HCT116 (cell line): Measurements from ENCODE around the gene DENND4A. TPM values are rescaled to one million over a fixed set of nuclear protein-coding genes. Genes with fewer than 3 reads are reported as not detected.

Experiments used
- ATAC-seq: fragments of 200-7000 bp; cut with Tn5 transposase; 2 replicates; pipeline ENCODE4 v1.9.1; 2020; ENCODE audit warnings: mild to moderate bottlenecking, moderate library complexity
- BruUV-seq: library from RNA; stranded (reverse); fragments of 400-500 nt; replicated peaks from 2 replicates; lab custom pipeline; 2021; lab: Mats Ljungman, UMichigan
- CTCF ChIA-PET: fragments of 300-600 bp; sonication (Branson Sonifier 250); formaldehyde crosslinking; loops from one replicate; lab custom pipeline; 2021; ENCODE audit warnings: antibody characterized with exemption; lab: Charles Lee
- POLR2A ChIA-PET: fragments of 300-600, 350-600 bp; sonication (Branson Sonifier 250); formaldehyde crosslinking; loops from one replicate; lab custom pipeline; 2021; ENCODE audit warnings: antibody characterized with exemption; lab: Charles Lee
- RAD21 ChIA-PET, 2 experiments: fragments of 300-600 bp; sonication (Branson Sonifier 250); formaldehyde crosslinking; loops; one replicate each; lab custom pipeline; 2023; ENCODE audit warnings: low total read pairs in 2 of 2; ENCODE audit not compliant: uncharacterized antibody in 2 of 2, unreplicated experiment in 2 of 2, low non-redundant PET in 1 of 2; lab: Charles Lee
- DNase-seq: peaks from one replicate; pipeline ENCODE4 v3.0.0-alpha.2; 2010; ENCODE audit warnings: low read depth, low spot score
- H2AFZ ChIP-seq: fragments of 200-600 bp; shearing (Covaris generic), sonication (generic); 2 replicates; pipeline ENCODE4 v1.6.1; 2017; ENCODE audit warnings: low read depth, mixed run types, mixed read lengths, antibody characterized with exemption, low read length; ENCODE audit not compliant: poor library complexity, severe bottlenecking
- H3K27ac ChIP-seq: 2 replicates; pipeline ENCODE4 v1.5.1; 2012; ENCODE audit warnings: low read depth, low read length
- H3K27me3 ChIP-seq: fragments of 200-600 bp; sonication (generic); 2 replicates; pipeline ENCODE4 v1.6.1; 2016; ENCODE audit warnings: mixed run types, low read length, mixed read lengths; ENCODE audit not compliant: insufficient read depth
- H3K36me3 ChIP-seq, 2 experiments: fragments of 200-500 bp in 1 of 2; fragments of 200-600 bp in 1 of 2; sonication (Bioruptor generic) in 1 of 2; sonication (generic) in 1 of 2; 2 replicates each; pipeline versions ENCODE4 v1.5.1 to v1.6.1; 2014 to 2016; ENCODE audit warnings: low read length in 2 of 2, inconsistent platforms in 1 of 2, mixed read lengths in 1 of 2, mixed run types in 1 of 2; ENCODE audit not compliant: insufficient read depth in 2 of 2, control insufficient read depth in 1 of 2
- H3K4me1 ChIP-seq, 2 experiments: fragments of 200-600 bp in 1 of 2; sonication (generic) in 1 of 2; 2 replicates each; pipeline versions ENCODE4 v1.5.1 to v1.6.1; 2012 to 2017; ENCODE audit warnings: low read length in 2 of 2, inconsistent platforms in 1 of 2, mild to moderate bottlenecking in 1 of 2, mixed read lengths in 1 of 2, mixed run types in 1 of 2, moderate library complexity in 1 of 2; ENCODE audit not compliant: insufficient read depth in 2 of 2, control insufficient read depth in 1 of 2
- H3K4me2 ChIP-seq: fragments of 200-600 bp; sonication (generic); 2 replicates; pipeline ENCODE4 v1.6.1; 2017; ENCODE audit warnings: mixed run types, low read length, mixed read lengths
- H3K4me3 ChIP-seq, 2 experiments: fragments of 200-600 bp in 1 of 2; sonication (generic) in 1 of 2; replicated peaks in 1 of 2; 2 replicates each; pipeline ENCODE4 v1.5.1; 2011 to 2016; ENCODE audit warnings: low read length in 2 of 2, control low read depth in 1 of 2, low read depth in 1 of 2, mild to moderate bottlenecking in 1 of 2, mixed read lengths in 1 of 2, mixed run types in 1 of 2
- H3K79me2 ChIP-seq: fragments of 200-600 bp; sonication (generic); 2 replicates; pipeline ENCODE4 v1.6.1; 2017; ENCODE audit warnings: mild to moderate bottlenecking, mixed run types, low read length, moderate library complexity, mixed read lengths; ENCODE audit not compliant: insufficient read depth
- H3K9ac ChIP-seq: fragments of 200-600 bp; sonication (generic); 2 replicates; pipeline ENCODE4 v1.6.1; 2016; ENCODE audit warnings: low read length, mixed read lengths
- H3K9me2 ChIP-seq: fragments of 200-600 bp; sonication (generic), shearing (Covaris generic); 2 replicates; pipeline ENCODE4 v1.6.1; 2017; ENCODE audit warnings: mixed run types, mild to moderate bottlenecking, moderate library complexity; ENCODE audit not compliant: insufficient read depth
- H3K9me3 ChIP-seq, 2 experiments: fragments of 200-500 bp in 1 of 2; fragments of 200-600 bp in 1 of 2; sonication (Bioruptor generic) in 1 of 2; sonication (generic) in 1 of 2; 2 replicates each; pipeline ENCODE4 v1.6.1; 2014 to 2017; ENCODE audit warnings: low read length in 2 of 2, mixed read lengths in 2 of 2, inconsistent platforms in 1 of 2, low read depth in 1 of 2, mild to moderate bottlenecking in 1 of 2, mixed run types in 1 of 2, moderate library complexity in 1 of 2; ENCODE audit not compliant: control insufficient read depth in 1 of 2, insufficient read depth in 1 of 2
- H4K20me1 ChIP-seq: fragments of 200-600 bp; sonication (generic), shearing (Covaris generic); 2 replicates; pipeline ENCODE4 v1.6.1; 2017; ENCODE audit warnings: mixed run types, mild to moderate bottlenecking, moderate library complexity; ENCODE audit not compliant: insufficient read depth
- CEBPB ChIP-seq: IDR thresholded peaks from 2 replicates; pipeline ENCODE4 v1.6.1; 2012; ENCODE audit warnings: low read depth
- EGR1 ChIP-seq: IDR thresholded peaks from 2 replicates; pipeline ENCODE4 v1.6.1; 2012; ENCODE audit warnings: low read depth
- ELF1 ChIP-seq: IDR thresholded peaks from 2 replicates; pipeline ENCODE4 v1.6.1; 2012; ENCODE audit warnings: low read depth, borderline replicate concordance
- EZH2 ChIP-seq: fragments of 200-600 bp; sonication (generic); IDR thresholded peaks from 2 replicates; pipeline ENCODE4 v1.6.1; 2017; ENCODE audit warnings: antibody characterized with exemption, mixed run types
- EZH2phosphoT487 ChIP-seq: fragments of 200-600 bp; IDR thresholded peaks from 2 replicates; pipeline ENCODE4 v1.6.1; 2018; ENCODE audit warnings: antibody characterized with exemption, borderline replicate concordance
- FOSL1 ChIP-seq: IDR thresholded peaks from 2 replicates; pipeline ENCODE4 v1.6.1; 2012; ENCODE audit warnings: low read depth
- JUND ChIP-seq: IDR thresholded peaks from 2 replicates; pipeline ENCODE4 v1.6.1; 2012
- POLR2A ChIP-seq: IDR thresholded peaks from 2 replicates; pipeline ENCODE4 v1.7.0; 2011; ENCODE audit warnings: borderline replicate concordance; ENCODE audit not compliant: insufficient read depth, insufficient read length; ENCODE audit errors: extremely low read depth
- RAD21 ChIP-seq: IDR thresholded peaks from 2 replicates; pipeline ENCODE4 v1.6.1; 2012; ENCODE audit warnings: low read depth, mild to moderate bottlenecking
- SP1 ChIP-seq: IDR thresholded peaks from 2 replicates; pipeline ENCODE4 v1.6.1; 2012; ENCODE audit warnings: low read depth
- TCF7L2 ChIP-seq: IDR thresholded peaks from 2 replicates; pipeline ENCODE4 v1.7.0; 2011; ENCODE audit warnings: borderline replicate concordance, inconsistent platforms; ENCODE audit not compliant: insufficient read depth, insufficient read length; ENCODE audit errors: extremely low read depth
- intact Hi-C: fragments of 100-400 bp; cut with micrococcal nuclease; formaldehyde crosslinking; loops from 2 replicates; pipeline ENCODE4 v1.10.0; 2022
- total RNA-seq: library from RNA; stranded (reverse); gene quantifications from one replicate; pipeline ENCODE4 v1.2.1, GENCODE V29; 2021; ENCODE audit not compliant: unreplicated experiment
- TF ChIP-seq, protein P1 (sequence below): IDR thresholded peaks from 2 replicates; pipeline ENCODE4 v1.6.1; 2011; ENCODE audit warnings: mild to moderate bottlenecking, low read length, moderate library complexity; ENCODE audit not compliant: insufficient replicate concordance; ENCODE audit errors: extremely low read depth
- TF ChIP-seq, protein P2 (sequence below), 3 experiments: fragments of 200-600 bp in 1 of 3; sonication (generic) in 1 of 3; IDR thresholded peaks in 2 of 3; conservative IDR thresholded peaks in 1 of 3; 2 replicates each; pipeline ENCODE4 v1.5.1; 2012 to 2017; ENCODE audit warnings: low read depth in 2 of 3, low read length in 2 of 3, antibody characterized with exemption in 1 of 3, borderline replicate concordance in 1 of 3, control low read depth in 1 of 3, mild to moderate bottlenecking in 1 of 3, mixed read lengths in 1 of 3, mixed run types in 1 of 3, moderate library complexity in 1 of 3; ENCODE audit not compliant: insufficient read depth in 1 of 3
- TF ChIP-seq, protein P3 (sequence below): IDR thresholded peaks from 2 replicates; pipeline ENCODE4 v1.6.1; 2012
- TF ChIP-seq, protein P4 (sequence below): IDR thresholded peaks from 2 replicates; pipeline ENCODE4 v1.6.1; 2012; ENCODE audit warnings: low read depth
- TF ChIP-seq, protein P5 (sequence below): IDR thresholded peaks from 2 replicates; pipeline ENCODE4 v1.6.1; 2012

The DENND4A gene
- total RNA-seq, 1 experiment from 2014 or later, result 9.1 TPM

DNA sequence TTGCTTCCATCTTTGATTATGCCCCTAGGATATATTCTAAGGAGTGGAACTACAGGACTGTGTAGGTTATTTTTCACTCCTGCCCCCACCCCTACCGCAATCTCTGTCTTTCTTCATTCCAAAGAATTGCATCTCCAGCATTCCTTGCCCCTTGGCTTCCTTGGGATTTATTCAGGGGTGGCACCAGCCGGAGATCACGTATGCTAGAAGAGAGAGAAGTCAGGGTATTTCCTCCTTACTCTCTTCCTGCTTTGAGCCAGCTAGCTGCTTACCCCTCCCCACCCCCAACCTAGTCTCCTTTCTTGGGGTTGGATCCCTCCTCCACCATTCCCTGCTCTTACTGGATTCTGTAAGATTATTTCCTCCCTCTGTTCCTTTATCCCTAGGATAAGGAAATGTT, 35.0 kb upstream of the DENND4A start:
- POLR2A ChIA-PET, result no interaction called here
- BruUV-seq, result no TSS peak
- no peaks in the 10 kb centered on the region for H3K27me3 ChIP-seq
- TF ChIP-seq, protein P1, sequence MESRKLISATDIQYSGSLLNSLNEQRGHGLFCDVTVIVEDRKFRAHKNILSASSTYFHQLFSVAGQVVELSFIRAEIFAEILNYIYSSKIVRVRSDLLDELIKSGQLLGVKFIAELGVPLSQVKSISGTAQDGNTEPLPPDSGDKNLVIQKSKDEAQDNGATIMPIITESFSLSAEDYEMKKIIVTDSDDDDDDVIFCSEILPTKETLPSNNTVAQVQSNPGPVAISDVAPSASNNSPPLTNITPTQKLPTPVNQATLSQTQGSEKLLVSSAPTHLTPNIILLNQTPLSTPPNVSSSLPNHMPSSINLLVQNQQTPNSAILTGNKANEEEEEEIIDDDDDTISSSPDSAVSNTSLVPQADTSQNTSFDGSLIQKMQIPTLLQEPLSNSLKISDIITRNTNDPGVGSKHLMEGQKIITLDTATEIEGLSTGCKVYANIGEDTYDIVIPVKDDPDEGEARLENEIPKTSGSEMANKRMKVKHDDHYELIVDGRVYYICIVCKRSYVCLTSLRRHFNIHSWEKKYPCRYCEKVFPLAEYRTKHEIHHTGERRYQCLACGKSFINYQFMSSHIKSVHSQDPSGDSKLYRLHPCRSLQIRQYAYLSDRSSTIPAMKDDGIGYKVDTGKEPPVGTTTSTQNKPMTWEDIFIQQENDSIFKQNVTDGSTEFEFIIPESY, result no peak
- TF ChIP-seq SP1 (no peak), CEBPB (no peak), TCF7L2 (no peak), EGR1 (no peak), JUND (no peak), RAD21 (no peak), POLR2A (no peak), FOSL1 (no peak), ELF1 (no peak), EZH2phosphoT487 (no peak), EZH2 (no peak)
- TF ChIP-seq, protein P2, sequence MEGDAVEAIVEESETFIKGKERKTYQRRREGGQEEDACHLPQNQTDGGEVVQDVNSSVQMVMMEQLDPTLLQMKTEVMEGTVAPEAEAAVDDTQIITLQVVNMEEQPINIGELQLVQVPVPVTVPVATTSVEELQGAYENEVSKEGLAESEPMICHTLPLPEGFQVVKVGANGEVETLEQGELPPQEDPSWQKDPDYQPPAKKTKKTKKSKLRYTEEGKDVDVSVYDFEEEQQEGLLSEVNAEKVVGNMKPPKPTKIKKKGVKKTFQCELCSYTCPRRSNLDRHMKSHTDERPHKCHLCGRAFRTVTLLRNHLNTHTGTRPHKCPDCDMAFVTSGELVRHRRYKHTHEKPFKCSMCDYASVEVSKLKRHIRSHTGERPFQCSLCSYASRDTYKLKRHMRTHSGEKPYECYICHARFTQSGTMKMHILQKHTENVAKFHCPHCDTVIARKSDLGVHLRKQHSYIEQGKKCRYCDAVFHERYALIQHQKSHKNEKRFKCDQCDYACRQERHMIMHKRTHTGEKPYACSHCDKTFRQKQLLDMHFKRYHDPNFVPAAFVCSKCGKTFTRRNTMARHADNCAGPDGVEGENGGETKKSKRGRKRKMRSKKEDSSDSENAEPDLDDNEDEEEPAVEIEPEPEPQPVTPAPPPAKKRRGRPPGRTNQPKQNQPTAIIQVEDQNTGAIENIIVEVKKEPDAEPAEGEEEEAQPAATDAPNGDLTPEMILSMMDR (IDR thresholded peaks at IDR 0.05 in 2 of 3, conservative IDR thresholded peaks at IDR 0.05 in 1 of 3; ENCODE audit: borderline replicate concordance in 1 of 3, insufficient read depth in 1 of 3, low read depth in 2 of 3, low read length in 2 of 3), result no peak
- TF ChIP-seq, protein P3, sequence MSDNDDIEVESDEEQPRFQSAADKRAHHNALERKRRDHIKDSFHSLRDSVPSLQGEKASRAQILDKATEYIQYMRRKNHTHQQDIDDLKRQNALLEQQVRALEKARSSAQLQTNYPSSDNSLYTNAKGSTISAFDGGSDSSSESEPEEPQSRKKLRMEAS, result no peak
- TF ChIP-seq, protein P4, sequence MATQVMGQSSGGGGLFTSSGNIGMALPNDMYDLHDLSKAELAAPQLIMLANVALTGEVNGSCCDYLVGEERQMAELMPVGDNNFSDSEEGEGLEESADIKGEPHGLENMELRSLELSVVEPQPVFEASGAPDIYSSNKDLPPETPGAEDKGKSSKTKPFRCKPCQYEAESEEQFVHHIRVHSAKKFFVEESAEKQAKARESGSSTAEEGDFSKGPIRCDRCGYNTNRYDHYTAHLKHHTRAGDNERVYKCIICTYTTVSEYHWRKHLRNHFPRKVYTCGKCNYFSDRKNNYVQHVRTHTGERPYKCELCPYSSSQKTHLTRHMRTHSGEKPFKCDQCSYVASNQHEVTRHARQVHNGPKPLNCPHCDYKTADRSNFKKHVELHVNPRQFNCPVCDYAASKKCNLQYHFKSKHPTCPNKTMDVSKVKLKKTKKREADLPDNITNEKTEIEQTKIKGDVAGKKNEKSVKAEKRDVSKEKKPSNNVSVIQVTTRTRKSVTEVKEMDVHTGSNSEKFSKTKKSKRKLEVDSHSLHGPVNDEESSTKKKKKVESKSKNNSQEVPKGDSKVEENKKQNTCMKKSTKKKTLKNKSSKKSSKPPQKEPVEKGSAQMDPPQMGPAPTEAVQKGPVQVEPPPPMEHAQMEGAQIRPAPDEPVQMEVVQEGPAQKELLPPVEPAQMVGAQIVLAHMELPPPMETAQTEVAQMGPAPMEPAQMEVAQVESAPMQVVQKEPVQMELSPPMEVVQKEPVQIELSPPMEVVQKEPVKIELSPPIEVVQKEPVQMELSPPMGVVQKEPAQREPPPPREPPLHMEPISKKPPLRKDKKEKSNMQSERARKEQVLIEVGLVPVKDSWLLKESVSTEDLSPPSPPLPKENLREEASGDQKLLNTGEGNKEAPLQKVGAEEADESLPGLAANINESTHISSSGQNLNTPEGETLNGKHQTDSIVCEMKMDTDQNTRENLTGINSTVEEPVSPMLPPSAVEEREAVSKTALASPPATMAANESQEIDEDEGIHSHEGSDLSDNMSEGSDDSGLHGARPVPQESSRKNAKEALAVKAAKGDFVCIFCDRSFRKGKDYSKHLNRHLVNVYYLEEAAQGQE, result no peak
- TF ChIP-seq, protein P5, sequence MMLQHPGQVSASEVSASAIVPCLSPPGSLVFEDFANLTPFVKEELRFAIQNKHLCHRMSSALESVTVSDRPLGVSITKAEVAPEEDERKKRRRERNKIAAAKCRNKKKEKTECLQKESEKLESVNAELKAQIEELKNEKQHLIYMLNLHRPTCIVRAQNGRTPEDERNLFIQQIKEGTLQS, result no peak
- RAD21 ChIA-PET, result no interaction called here
- H3K9me2 ChIP-seq, result no peaks in the 10 kb centered on the region
- no peak overlapping the region for H3K9ac ChIP-seq
- peaks cover 5 to 12% of the 10 kb centered on the region in 2 experiments; a peak in 3 of 4 replicates for H3K4me1 ChIP-seq
- no peaks in the 10 kb centered on the region for H4K20me1 ChIP-seq
- intact Hi-C loops, result no loop called here
- H3K27ac ChIP-seq, result no peak overlapping the region
- no peak overlapping the region for H3K4me2 ChIP-seq
- no peak for ATAC-seq
- H3K4me3 ChIP-seq, result no peak overlapping the region
- CTCF ChIA-PET, result interaction anchor here (0.7 to 1.6 kb wide), 2 partner anchors 8 to 231 kb away, joined by 3 read pairs; no protein-coding TSS in a partner anchor
- no peaks in the 10 kb centered on the region for H3K9me3 ChIP-seq
- no peak for DNase-seq
- no peaks in the 10 kb centered on the region for H3K79me2 ChIP-seq
- H2AFZ ChIP-seq, result no peak overlapping the region
- H3K36me3 ChIP-seq, result no peaks in the 10 kb centered on the region
